ENCODE measurements around the gene MAGEC2. TPM values are rescaled to one million over a fixed set of nuclear protein-coding genes. Genes with fewer than 3 reads are reported as not detected.

The MAGEC2 gene
- total RNA-seq, 2 experiments from 2014 or later, result not detected

DNA sequence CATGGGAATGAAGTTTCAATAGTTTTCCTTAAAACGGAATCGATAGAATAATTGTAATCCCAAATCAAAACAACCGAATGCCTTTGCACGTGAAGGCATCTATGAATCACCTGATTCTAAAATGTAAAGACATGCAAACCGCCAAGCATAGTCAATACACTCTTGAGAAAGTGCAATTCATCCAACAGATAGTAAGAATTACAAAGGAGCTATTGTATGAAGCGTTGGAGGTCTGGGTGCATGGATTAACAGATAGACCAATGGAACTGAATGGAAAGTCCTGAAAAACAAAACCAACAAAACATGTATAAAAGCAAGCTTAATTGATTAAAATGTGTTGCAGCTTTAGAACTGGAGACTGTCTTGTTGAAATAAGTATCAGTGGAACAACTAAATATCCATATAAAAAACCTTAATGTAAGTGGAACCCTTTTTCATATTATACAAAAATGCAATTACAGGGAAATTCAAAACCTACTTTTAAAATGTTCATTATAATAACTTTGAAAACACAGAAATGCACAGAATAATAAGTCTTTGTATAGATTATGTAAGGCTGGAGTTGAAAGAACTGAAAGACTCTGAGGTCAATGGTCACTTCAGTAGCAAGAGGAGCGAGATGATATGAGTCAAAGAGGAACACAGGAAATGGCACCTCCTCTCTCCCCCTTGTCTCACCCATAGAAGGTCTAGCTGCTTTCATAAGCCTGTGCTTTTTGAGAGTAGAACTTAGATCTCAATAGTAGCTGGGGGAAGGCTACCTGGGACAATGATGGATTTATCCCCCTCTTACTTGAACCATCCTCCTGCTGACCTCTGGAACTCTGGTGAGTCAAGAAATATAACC is 20.1 kb downstream of the MAGEC2 start:
- no peak overlapping the region for H3K27ac ChIP-seq (ENCODE audit: low read depth, low read length, poor library complexity, severe bottlenecking)
- no peak overlapping the region for H3K4me3 ChIP-seq (ENCODE audit: low read depth, low read length, poor library complexity, severe bottlenecking)
- POLR2A ChIA-PET, result no interaction called here
- H3K79me2 ChIP-seq (ENCODE audit: insufficient read depth, low read depth, low read length), result no peaks in the 10 kb centered on the region
- H3K9me2 ChIP-seq (ENCODE audit: insufficient read depth, low read length), result no peaks in the 10 kb centered on the region
- H3K4me1 ChIP-seq (ENCODE audit: insufficient read depth, low read length, poor library complexity, severe bottlenecking), result no peaks in the 10 kb centered on the region
- TF ChIP-seq EZH2phosphoT487 (IDR thresholded peaks at IDR 0.05; ENCODE audit: borderline replicate concordance, low read depth, low read length), result no peak
- TF ChIP-seq CTCF (conservative IDR thresholded peaks at IDR 0.05; ENCODE audit: low read length), result no peak
- no peaks in the 10 kb centered on the region for H4K20me1 ChIP-seq (ENCODE audit: insufficient read depth, low read length)
- H2AFZ ChIP-seq (ENCODE audit: low read length), result no peak overlapping the region
- H3K9me3 ChIP-seq (ENCODE audit: low read length), result no peaks in the 10 kb centered on the region
- no peaks in the 10 kb centered on the region for H3K36me3 ChIP-seq (ENCODE audit: insufficient read depth, low read length)
- intact Hi-C loops (cut with micrococcal nuclease; ENCODE audit: unreplicated experiment), result no loop called here
- CTCF ChIA-PET (ENCODE audit: unreplicated experiment), result no interaction called here
- H3K4me2 ChIP-seq (ENCODE audit: low read length), result no peak overlapping the region
- no TSS peak for BruUV-seq (replicated peaks)
- no peak for DNase-seq (ENCODE audit: low spot score)

DNA sequence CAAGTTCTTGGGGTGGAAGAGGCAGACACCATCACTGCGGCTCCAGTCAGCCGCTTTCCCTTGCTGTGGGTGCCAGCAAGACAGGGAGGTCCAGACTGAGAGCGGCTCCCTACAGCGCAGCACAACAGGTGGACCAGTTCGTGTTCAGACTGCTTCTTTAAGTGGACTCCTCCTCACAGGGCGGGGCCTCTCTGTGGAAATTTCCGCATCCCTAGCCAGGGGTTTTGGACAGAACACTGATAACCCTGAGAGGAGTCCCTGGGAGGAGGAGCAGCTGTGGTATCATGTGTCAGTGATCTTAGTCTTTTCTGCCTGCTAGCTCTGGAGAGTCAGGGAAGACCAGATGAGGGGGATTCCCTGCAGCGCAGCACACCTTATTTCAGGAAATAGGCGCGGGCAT is 48.5 kb downstream of the MAGEC2 start:
- ChIA-PET CTCF (ENCODE audit: unreplicated experiment) (no interaction called here), POLR2A (no interaction called here)
- Histone ChIP-seq H3K27ac (ENCODE audit: low read depth, low read length, poor library complexity, severe bottlenecking) (no peak overlapping the region), H3K4me1 (ENCODE audit: insufficient read depth, low read length, poor library complexity, severe bottlenecking) (no peaks in the 10 kb centered on the region), H3K36me3 (ENCODE audit: insufficient read depth, low read length) (no peaks in the 10 kb centered on the region), H3K79me2 (ENCODE audit: insufficient read depth, low read depth, low read length) (no peaks in the 10 kb centered on the region), H3K9me3 (ENCODE audit: low read length) (no peaks in the 10 kb centered on the region), H3K4me3 (ENCODE audit: low read depth, low read length, poor library complexity, severe bottlenecking) (no peak overlapping the region), H2AFZ (ENCODE audit: low read length) (no peak overlapping the region), H3K9me2 (ENCODE audit: insufficient read depth, low read length) (no peaks in the 10 kb centered on the region), H4K20me1 (ENCODE audit: insufficient read depth, low read length) (no peaks in the 10 kb centered on the region), H3K4me2 (ENCODE audit: low read length) (no peak overlapping the region)
- intact Hi-C loops (cut with micrococcal nuclease; ENCODE audit: unreplicated experiment), result no loop called here
- no peak for TF ChIP-seq EZH2phosphoT487 (IDR thresholded peaks at IDR 0.05; ENCODE audit: borderline replicate concordance, low read depth, low read length)
- TF ChIP-seq CTCF (conservative IDR thresholded peaks at IDR 0.05; ENCODE audit: low read length), result no peak
- DNase-seq (ENCODE audit: low spot score), result no peak
- no TSS peak for BruUV-seq (replicated peaks)
